HCT116 (cell line): ENCODE results near the gene PRKAG2. TPM values are rescaled to one million over a fixed set of nuclear protein-coding genes. Genes with fewer than 3 reads are reported as not detected.

Experiments
- ATAC-seq: fragments of 200-7000 bp; cut with Tn5 transposase; 2 replicates; pipeline ENCODE4 v1.9.1; 2020; ENCODE audit warnings: mild to moderate bottlenecking, moderate library complexity
- BruUV-seq: library from RNA; stranded (reverse); fragments of 400-500 nt; replicated peaks from 2 replicates; lab custom pipeline; 2021; lab: Mats Ljungman, UMichigan
- CTCF ChIA-PET: fragments of 300-600 bp; sonication (Branson Sonifier 250); formaldehyde crosslinking; loops from one replicate; lab custom pipeline; 2021; ENCODE audit warnings: antibody characterized with exemption; lab: Charles Lee
- POLR2A ChIA-PET: fragments of 300-600, 350-600 bp; sonication (Branson Sonifier 250); formaldehyde crosslinking; loops from one replicate; lab custom pipeline; 2021; ENCODE audit warnings: antibody characterized with exemption; lab: Charles Lee
- RAD21 ChIA-PET, 2 experiments: fragments of 300-600 bp; sonication (Branson Sonifier 250); formaldehyde crosslinking; loops; one replicate each; lab custom pipeline; 2023; ENCODE audit warnings: low total read pairs in 2 of 2; ENCODE audit not compliant: uncharacterized antibody in 2 of 2, unreplicated experiment in 2 of 2, low non-redundant PET in 1 of 2; lab: Charles Lee
- DNase-seq: peaks from one replicate; pipeline ENCODE4 v3.0.0-alpha.2; 2010; ENCODE audit warnings: low read depth, low spot score
- H2AFZ ChIP-seq: fragments of 200-600 bp; shearing (Covaris generic), sonication (generic); 2 replicates; pipeline ENCODE4 v1.6.1; 2017; ENCODE audit warnings: low read depth, mixed run types, mixed read lengths, antibody characterized with exemption, low read length; ENCODE audit not compliant: poor library complexity, severe bottlenecking
- H3K27ac ChIP-seq: 2 replicates; pipeline ENCODE4 v1.5.1; 2012; ENCODE audit warnings: low read depth, low read length
- H3K27me3 ChIP-seq: fragments of 200-600 bp; sonication (generic); 2 replicates; pipeline ENCODE4 v1.6.1; 2016; ENCODE audit warnings: mixed run types, low read length, mixed read lengths; ENCODE audit not compliant: insufficient read depth
- H3K36me3 ChIP-seq, 2 experiments: fragments of 200-500 bp in 1 of 2; fragments of 200-600 bp in 1 of 2; sonication (Bioruptor generic) in 1 of 2; sonication (generic) in 1 of 2; 2 replicates each; pipeline versions ENCODE4 v1.5.1 to v1.6.1; 2014 to 2016; ENCODE audit warnings: low read length in 2 of 2, inconsistent platforms in 1 of 2, mixed read lengths in 1 of 2, mixed run types in 1 of 2; ENCODE audit not compliant: insufficient read depth in 2 of 2, control insufficient read depth in 1 of 2
- H3K4me1 ChIP-seq, 2 experiments: fragments of 200-600 bp in 1 of 2; sonication (generic) in 1 of 2; 2 replicates each; pipeline versions ENCODE4 v1.5.1 to v1.6.1; 2012 to 2017; ENCODE audit warnings: low read length in 2 of 2, inconsistent platforms in 1 of 2, mild to moderate bottlenecking in 1 of 2, mixed read lengths in 1 of 2, mixed run types in 1 of 2, moderate library complexity in 1 of 2; ENCODE audit not compliant: insufficient read depth in 2 of 2, control insufficient read depth in 1 of 2
- H3K4me2 ChIP-seq: fragments of 200-600 bp; sonication (generic); 2 replicates; pipeline ENCODE4 v1.6.1; 2017; ENCODE audit warnings: mixed run types, low read length, mixed read lengths
- H3K4me3 ChIP-seq, 2 experiments: fragments of 200-600 bp in 1 of 2; sonication (generic) in 1 of 2; replicated peaks in 1 of 2; 2 replicates each; pipeline ENCODE4 v1.5.1; 2011 to 2016; ENCODE audit warnings: low read length in 2 of 2, control low read depth in 1 of 2, low read depth in 1 of 2, mild to moderate bottlenecking in 1 of 2, mixed read lengths in 1 of 2, mixed run types in 1 of 2
- H3K79me2 ChIP-seq: fragments of 200-600 bp; sonication (generic); 2 replicates; pipeline ENCODE4 v1.6.1; 2017; ENCODE audit warnings: mild to moderate bottlenecking, mixed run types, low read length, moderate library complexity, mixed read lengths; ENCODE audit not compliant: insufficient read depth
- H3K9ac ChIP-seq: fragments of 200-600 bp; sonication (generic); 2 replicates; pipeline ENCODE4 v1.6.1; 2016; ENCODE audit warnings: low read length, mixed read lengths
- H3K9me2 ChIP-seq: fragments of 200-600 bp; sonication (generic), shearing (Covaris generic); 2 replicates; pipeline ENCODE4 v1.6.1; 2017; ENCODE audit warnings: mixed run types, mild to moderate bottlenecking, moderate library complexity; ENCODE audit not compliant: insufficient read depth
- H3K9me3 ChIP-seq, 2 experiments: fragments of 200-500 bp in 1 of 2; fragments of 200-600 bp in 1 of 2; sonication (Bioruptor generic) in 1 of 2; sonication (generic) in 1 of 2; 2 replicates each; pipeline ENCODE4 v1.6.1; 2014 to 2017; ENCODE audit warnings: low read length in 2 of 2, mixed read lengths in 2 of 2, inconsistent platforms in 1 of 2, low read depth in 1 of 2, mild to moderate bottlenecking in 1 of 2, mixed run types in 1 of 2, moderate library complexity in 1 of 2; ENCODE audit not compliant: control insufficient read depth in 1 of 2, insufficient read depth in 1 of 2
- H4K20me1 ChIP-seq: fragments of 200-600 bp; sonication (generic), shearing (Covaris generic); 2 replicates; pipeline ENCODE4 v1.6.1; 2017; ENCODE audit warnings: mixed run types, mild to moderate bottlenecking, moderate library complexity; ENCODE audit not compliant: insufficient read depth
- CBX3 ChIP-seq: IDR thresholded peaks from 2 replicates; pipeline ENCODE4 v1.6.1; 2012; ENCODE audit warnings: low read depth
- CEBPB ChIP-seq: IDR thresholded peaks from 2 replicates; pipeline ENCODE4 v1.6.1; 2012; ENCODE audit warnings: low read depth
- ELF1 ChIP-seq: IDR thresholded peaks from 2 replicates; pipeline ENCODE4 v1.6.1; 2012; ENCODE audit warnings: low read depth, borderline replicate concordance
- EZH2 ChIP-seq: fragments of 200-600 bp; sonication (generic); IDR thresholded peaks from 2 replicates; pipeline ENCODE4 v1.6.1; 2017; ENCODE audit warnings: antibody characterized with exemption, mixed run types
- EZH2phosphoT487 ChIP-seq: fragments of 200-600 bp; IDR thresholded peaks from 2 replicates; pipeline ENCODE4 v1.6.1; 2018; ENCODE audit warnings: antibody characterized with exemption, borderline replicate concordance
- FOSL1 ChIP-seq: IDR thresholded peaks from 2 replicates; pipeline ENCODE4 v1.6.1; 2012; ENCODE audit warnings: low read depth
- JUND ChIP-seq: IDR thresholded peaks from 2 replicates; pipeline ENCODE4 v1.6.1; 2012
- MAX ChIP-seq: IDR thresholded peaks from 2 replicates; pipeline ENCODE4 v1.6.1; 2012
- POLR2A ChIP-seq: IDR thresholded peaks from 2 replicates; pipeline ENCODE4 v1.7.0; 2011; ENCODE audit warnings: borderline replicate concordance; ENCODE audit not compliant: insufficient read depth, insufficient read length; ENCODE audit errors: extremely low read depth
- POLR2AphosphoS5 ChIP-seq: IDR thresholded peaks from 2 replicates; pipeline ENCODE4 v1.6.1; 2011; ENCODE audit warnings: mild to moderate bottlenecking, low read depth, low read length, moderate library complexity
- RAD21 ChIP-seq: IDR thresholded peaks from 2 replicates; pipeline ENCODE4 v1.6.1; 2012; ENCODE audit warnings: low read depth, mild to moderate bottlenecking
- TCF7L2 ChIP-seq: IDR thresholded peaks from 2 replicates; pipeline ENCODE4 v1.7.0; 2011; ENCODE audit warnings: borderline replicate concordance, inconsistent platforms; ENCODE audit not compliant: insufficient read depth, insufficient read length; ENCODE audit errors: extremely low read depth
- YY1 ChIP-seq: IDR thresholded peaks from 2 replicates; pipeline ENCODE4 v1.6.1; 2011; ENCODE audit warnings: low read length, low read depth, moderate library complexity, mild to moderate bottlenecking; ENCODE audit not compliant: insufficient replicate concordance; ENCODE audit errors: extremely low read depth
- ZFX ChIP-seq: fragments of 450-650 bp; IDR thresholded peaks from 2 replicates; pipeline ENCODE4 v1.6.1; 2017
- ZNF274 ChIP-seq: fragments of 200-500 bp; sonication (Bioruptor generic); IDR thresholded peaks from 2 replicates; pipeline ENCODE4 v1.6.1; 2014; ENCODE audit warnings: mild to moderate bottlenecking, low read depth, low read length, inconsistent platforms
- intact Hi-C: fragments of 100-400 bp; cut with micrococcal nuclease; formaldehyde crosslinking; loops from 2 replicates; pipeline ENCODE4 v1.10.0; 2022
- total RNA-seq: library from RNA; stranded (reverse); gene quantifications from one replicate; pipeline ENCODE4 v1.2.1, GENCODE V29; 2021; ENCODE audit not compliant: unreplicated experiment
- TF ChIP-seq, protein P1 (sequence below): IDR thresholded peaks from 2 replicates; pipeline ENCODE4 v1.6.1; 2012; ENCODE audit warnings: low read depth
- TF ChIP-seq, protein P2 (sequence below): IDR thresholded peaks from 2 replicates; pipeline ENCODE4 v1.6.1; 2012

Gene PRKAG2
- total RNA-seq, 1 experiment from 2014 or later, result 23.6 TPM

- TF ChIP-seq, protein P1, sequence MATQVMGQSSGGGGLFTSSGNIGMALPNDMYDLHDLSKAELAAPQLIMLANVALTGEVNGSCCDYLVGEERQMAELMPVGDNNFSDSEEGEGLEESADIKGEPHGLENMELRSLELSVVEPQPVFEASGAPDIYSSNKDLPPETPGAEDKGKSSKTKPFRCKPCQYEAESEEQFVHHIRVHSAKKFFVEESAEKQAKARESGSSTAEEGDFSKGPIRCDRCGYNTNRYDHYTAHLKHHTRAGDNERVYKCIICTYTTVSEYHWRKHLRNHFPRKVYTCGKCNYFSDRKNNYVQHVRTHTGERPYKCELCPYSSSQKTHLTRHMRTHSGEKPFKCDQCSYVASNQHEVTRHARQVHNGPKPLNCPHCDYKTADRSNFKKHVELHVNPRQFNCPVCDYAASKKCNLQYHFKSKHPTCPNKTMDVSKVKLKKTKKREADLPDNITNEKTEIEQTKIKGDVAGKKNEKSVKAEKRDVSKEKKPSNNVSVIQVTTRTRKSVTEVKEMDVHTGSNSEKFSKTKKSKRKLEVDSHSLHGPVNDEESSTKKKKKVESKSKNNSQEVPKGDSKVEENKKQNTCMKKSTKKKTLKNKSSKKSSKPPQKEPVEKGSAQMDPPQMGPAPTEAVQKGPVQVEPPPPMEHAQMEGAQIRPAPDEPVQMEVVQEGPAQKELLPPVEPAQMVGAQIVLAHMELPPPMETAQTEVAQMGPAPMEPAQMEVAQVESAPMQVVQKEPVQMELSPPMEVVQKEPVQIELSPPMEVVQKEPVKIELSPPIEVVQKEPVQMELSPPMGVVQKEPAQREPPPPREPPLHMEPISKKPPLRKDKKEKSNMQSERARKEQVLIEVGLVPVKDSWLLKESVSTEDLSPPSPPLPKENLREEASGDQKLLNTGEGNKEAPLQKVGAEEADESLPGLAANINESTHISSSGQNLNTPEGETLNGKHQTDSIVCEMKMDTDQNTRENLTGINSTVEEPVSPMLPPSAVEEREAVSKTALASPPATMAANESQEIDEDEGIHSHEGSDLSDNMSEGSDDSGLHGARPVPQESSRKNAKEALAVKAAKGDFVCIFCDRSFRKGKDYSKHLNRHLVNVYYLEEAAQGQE, result no peak
- TF ChIP-seq ELF1 (no peak), CBX3 (no peak), ZNF274 (no peak), EZH2phosphoT487 (no peak), POLR2A (no peak), EZH2 (no peak), YY1 (no peak), CEBPB (no peak), FOSL1 (no peak), TCF7L2 (no peak)
Observed at GRCh38 chr7:151836927-151837205, 40.0 kb downstream of the PRKAG2 start (continued).

- Histone ChIP-seq H3K79me2 (no peaks in the 10 kb centered on the region), H3K9me2 (no peaks in the 10 kb centered on the region), H3K36me3 (no peaks in the 10 kb centered on the region), H3K9ac (no peak overlapping the region), H3K27me3 (no peaks in the 10 kb centered on the region), H3K4me3 (no peak overlapping the region), H3K4me1 (no peaks in the 10 kb centered on the region), H4K20me1 (no peaks in the 10 kb centered on the region), H3K27ac (no peak overlapping the region), H3K4me2 (no peak overlapping the region), H3K9me3 (no peaks in the 10 kb centered on the region), H2AFZ (no peak overlapping the region)
- intact Hi-C loops, result no loop called here
- ATAC-seq, result no peak
- no TSS peak for BruUV-seq
- ChIA-PET RAD21 (no interaction called here), CTCF (no interaction called here), POLR2A (no interaction called here)
- DNase-seq, result no peak
- no peak for TF ChIP-seq TCF7L2
- no peak for TF ChIP-seq JUND
- TF ChIP-seq MAX, result no peak
- no peak for TF ChIP-seq ZNF274
- no peak for TF ChIP-seq RAD21
- no peak for TF ChIP-seq ZFX
- TF ChIP-seq, protein P2, sequence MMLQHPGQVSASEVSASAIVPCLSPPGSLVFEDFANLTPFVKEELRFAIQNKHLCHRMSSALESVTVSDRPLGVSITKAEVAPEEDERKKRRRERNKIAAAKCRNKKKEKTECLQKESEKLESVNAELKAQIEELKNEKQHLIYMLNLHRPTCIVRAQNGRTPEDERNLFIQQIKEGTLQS, result no peak
- TF ChIP-seq POLR2AphosphoS5, result no peak
- TF ChIP-seq CEBPB, result no peak
- TF ChIP-seq, protein P1, result no peak
Observed at GRCh38 chr7:151836191-151836926, 40.6 kb downstream of the PRKAG2 start.
